ENCODE data around the gene SLC35D2.
"Not testable (repeated sequence)": the region's sequence is repeated elsewhere in the genome, so short reads cannot be mapped to it uniquely, and the experiment has no call there.

Gene SLC35D2

DNA sequence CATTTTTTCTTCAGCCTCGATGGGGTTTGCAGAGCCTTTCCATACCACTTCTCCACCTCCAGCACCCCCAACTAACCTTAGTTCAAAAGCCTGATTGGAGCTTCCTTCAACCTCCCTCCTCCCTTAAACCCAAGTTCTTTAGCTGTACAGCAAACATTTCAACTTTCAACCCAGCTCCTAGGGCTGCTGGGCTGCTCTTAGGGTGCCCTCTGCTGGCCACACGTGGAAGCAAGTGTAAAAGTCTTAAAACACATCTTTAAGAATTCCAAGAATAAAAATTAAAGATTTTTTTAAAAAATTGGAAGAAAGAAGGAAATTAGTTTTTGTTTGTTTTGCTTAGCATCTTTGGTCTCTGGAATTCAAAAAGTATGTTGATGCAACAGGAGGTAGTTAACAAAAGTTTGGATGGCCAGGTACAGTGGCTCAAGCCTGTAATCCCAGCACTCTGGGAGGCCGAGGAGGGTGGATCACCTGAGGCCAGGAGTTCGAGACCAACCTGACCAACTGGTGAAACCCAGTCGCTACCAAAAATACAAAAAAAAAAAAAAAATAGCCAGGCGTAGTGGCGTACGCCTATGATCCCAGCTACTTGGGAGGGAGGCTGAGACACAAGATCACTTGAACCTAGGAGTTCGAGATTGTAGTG is 66.1 kb downstream of the SLC35D2 start:
- TF ChIP-seq EZH2 (IDR thresholded peaks at IDR 0.05; ENCODE audit: borderline replicate concordance, low read depth, low read length, severe bottlenecking), result no peak
- TF ChIP-seq, protein P1, sequence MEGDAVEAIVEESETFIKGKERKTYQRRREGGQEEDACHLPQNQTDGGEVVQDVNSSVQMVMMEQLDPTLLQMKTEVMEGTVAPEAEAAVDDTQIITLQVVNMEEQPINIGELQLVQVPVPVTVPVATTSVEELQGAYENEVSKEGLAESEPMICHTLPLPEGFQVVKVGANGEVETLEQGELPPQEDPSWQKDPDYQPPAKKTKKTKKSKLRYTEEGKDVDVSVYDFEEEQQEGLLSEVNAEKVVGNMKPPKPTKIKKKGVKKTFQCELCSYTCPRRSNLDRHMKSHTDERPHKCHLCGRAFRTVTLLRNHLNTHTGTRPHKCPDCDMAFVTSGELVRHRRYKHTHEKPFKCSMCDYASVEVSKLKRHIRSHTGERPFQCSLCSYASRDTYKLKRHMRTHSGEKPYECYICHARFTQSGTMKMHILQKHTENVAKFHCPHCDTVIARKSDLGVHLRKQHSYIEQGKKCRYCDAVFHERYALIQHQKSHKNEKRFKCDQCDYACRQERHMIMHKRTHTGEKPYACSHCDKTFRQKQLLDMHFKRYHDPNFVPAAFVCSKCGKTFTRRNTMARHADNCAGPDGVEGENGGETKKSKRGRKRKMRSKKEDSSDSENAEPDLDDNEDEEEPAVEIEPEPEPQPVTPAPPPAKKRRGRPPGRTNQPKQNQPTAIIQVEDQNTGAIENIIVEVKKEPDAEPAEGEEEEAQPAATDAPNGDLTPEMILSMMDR (IDR thresholded peaks at IDR 0.05; ENCODE audit: borderline replicate concordance, extremely low read depth, low read length, poor library complexity, severe bottlenecking), result peak; percentile 77
- no peak overlapping the region for H3K4me3 ChIP-seq (ENCODE audit: low read depth in 1 of 2, low read length in 2 of 2)
- H3K9me3 ChIP-seq (ENCODE audit: insufficient read depth, low read length, severe bottlenecking), result peaks cover 12% of the 10 kb centered on the region
- no peak overlapping the region for H3K4me2 ChIP-seq (ENCODE audit: insufficient read depth, low read length)
- H3K27me3 ChIP-seq (ENCODE audit: insufficient read depth, low read length, poor library complexity), result no peaks in the 10 kb centered on the region
- ATAC-seq (ENCODE audit: insufficient read depth, low read depth) (peak; percentile 75), DNase-seq (peak; percentile 55)
- no peaks in the 10 kb centered on the region for H3K36me3 ChIP-seq (ENCODE audit: insufficient read depth, low read length)
- H2AFZ ChIP-seq (ENCODE audit: low read depth, low read length), result no peak overlapping the region
- no peaks in the 10 kb centered on the region for H3K4me1 ChIP-seq (ENCODE audit: insufficient read depth, low read length)
- no peak overlapping the region for H3K27ac ChIP-seq (ENCODE audit: low read length)
- H4K20me1 ChIP-seq (ENCODE audit: insufficient read depth, low read length), result no peaks in the 10 kb centered on the region
- no peaks in the 10 kb centered on the region for H3K79me2 ChIP-seq (ENCODE audit: insufficient read depth, low read length)
- no peak overlapping the region for H3K9ac ChIP-seq (ENCODE audit: low read depth, low read length)

DNA sequence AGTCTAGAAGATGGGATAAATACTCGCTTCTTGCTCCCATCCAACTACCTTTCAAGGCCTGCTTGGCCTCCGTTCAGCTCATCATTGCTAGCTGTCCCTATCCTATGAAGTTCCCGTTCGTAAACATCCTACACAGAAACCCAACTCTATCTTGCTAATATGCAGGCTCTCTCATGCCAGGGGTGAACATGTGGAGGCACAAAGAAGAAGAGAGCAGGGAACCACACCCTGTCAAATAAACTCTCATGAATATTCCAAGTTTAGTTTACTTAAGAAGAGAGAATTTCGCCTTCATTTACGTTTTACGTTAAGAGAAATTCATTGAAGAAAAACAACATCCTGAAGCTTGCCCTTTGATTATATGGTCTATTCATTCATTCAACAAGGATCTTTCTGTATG is 73.7 kb downstream of the SLC35D2 start:
- DNase-seq (no peak), ATAC-seq (ENCODE audit: insufficient read depth, low read depth) (no peak)
- Histone ChIP-seq H3K79me2 (ENCODE audit: insufficient read depth, low read length) (no peaks in the 10 kb centered on the region), H2AFZ (ENCODE audit: low read depth, low read length) (no peak overlapping the region), H3K27ac (ENCODE audit: low read length) (no peak overlapping the region), H3K4me3 (ENCODE audit: low read depth in 1 of 2, low read length in 2 of 2) (no peak overlapping the region), H3K9ac (ENCODE audit: low read depth, low read length) (no peak overlapping the region), H3K9me3 (ENCODE audit: insufficient read depth, low read length, severe bottlenecking) (peaks cover 12% of the 10 kb centered on the region), H3K4me1 (ENCODE audit: insufficient read depth, low read length) (no peaks in the 10 kb centered on the region), H3K4me2 (ENCODE audit: insufficient read depth, low read length) (no peak overlapping the region), H3K27me3 (ENCODE audit: insufficient read depth, low read length, poor library complexity) (no peaks in the 10 kb centered on the region), H4K20me1 (ENCODE audit: insufficient read depth, low read length) (no peaks in the 10 kb centered on the region), H3K36me3 (ENCODE audit: insufficient read depth, low read length) (no peaks in the 10 kb centered on the region)
- no peak for TF ChIP-seq EZH2 (IDR thresholded peaks at IDR 0.05; ENCODE audit: borderline replicate concordance, low read depth, low read length, severe bottlenecking)
- TF ChIP-seq, protein P1 (IDR thresholded peaks at IDR 0.05; ENCODE audit: borderline replicate concordance, extremely low read depth, low read length, poor library complexity, severe bottlenecking), result no peak

DNA sequence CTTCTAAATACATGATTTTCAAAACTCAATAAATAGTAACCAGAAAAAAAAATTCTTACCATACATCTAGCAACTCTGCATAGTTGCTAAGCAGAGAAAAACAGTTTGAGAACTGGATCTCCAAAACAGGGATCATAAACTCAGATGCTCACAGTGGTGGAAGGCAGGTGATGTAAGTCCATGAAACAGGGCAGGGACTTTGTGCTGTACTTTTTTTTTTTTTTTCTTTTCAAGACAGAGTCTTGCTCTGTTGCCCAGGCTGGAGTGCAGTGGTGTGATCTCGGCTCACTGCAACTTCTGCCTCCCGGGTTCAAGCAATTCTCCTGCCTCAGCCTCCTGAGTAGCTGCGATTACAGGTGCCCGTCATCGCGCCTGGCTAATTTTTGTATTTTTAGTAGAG is 76.6 kb downstream of the SLC35D2 start:
- H3K79me2 ChIP-seq (ENCODE audit: insufficient read depth, low read length); DNase-seq; H2AFZ ChIP-seq (ENCODE audit: low read depth, low read length); H3K4me1 ChIP-seq (ENCODE audit: insufficient read depth, low read length); H4K20me1 ChIP-seq (ENCODE audit: insufficient read depth, low read length); H3K9ac ChIP-seq (ENCODE audit: low read depth, low read length); H3K36me3 ChIP-seq (ENCODE audit: insufficient read depth, low read length); H3K9me3 ChIP-seq (ENCODE audit: insufficient read depth, low read length, severe bottlenecking); H3K4me2 ChIP-seq (ENCODE audit: insufficient read depth, low read length); H3K27ac ChIP-seq (ENCODE audit: low read length); H3K4me3 ChIP-seq (ENCODE audit: low read depth in 1 of 2, low read length in 2 of 2); H3K27me3 ChIP-seq (ENCODE audit: insufficient read depth, low read length, poor library complexity); ATAC-seq (ENCODE audit: insufficient read depth, low read depth): not testable (repeated sequence)

DNA sequence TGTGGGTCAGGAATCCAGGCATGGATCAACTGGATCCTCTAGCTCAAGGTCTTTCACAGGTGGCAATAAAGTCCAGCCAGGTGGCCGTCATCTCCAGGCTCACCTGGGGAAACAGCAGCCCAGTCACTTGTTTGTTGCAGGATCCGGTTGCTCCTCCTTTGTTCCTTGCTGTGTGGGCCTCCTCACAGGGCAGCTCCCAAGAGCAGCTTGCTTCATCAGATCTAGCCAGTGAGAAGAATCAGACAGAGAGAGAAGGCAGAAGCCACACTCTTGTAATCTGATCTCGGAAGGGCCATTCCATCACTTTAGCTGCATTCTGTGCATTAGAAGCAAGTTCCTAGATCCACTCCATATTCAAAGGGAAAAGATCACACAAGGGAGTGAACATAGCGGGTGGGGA is 78.3 kb downstream of the SLC35D2 start:
- no peaks in the 10 kb centered on the region for H3K4me1 ChIP-seq (ENCODE audit: insufficient read depth, low read length)
- no peak overlapping the region for H3K27ac ChIP-seq (ENCODE audit: low read length)
- DNase-seq (no peak), ATAC-seq (ENCODE audit: insufficient read depth, low read depth) (no peak)
- H3K36me3 ChIP-seq (ENCODE audit: insufficient read depth, low read length), result no peaks in the 10 kb centered on the region
- H3K9ac ChIP-seq (ENCODE audit: low read depth, low read length), result no peak overlapping the region
- H3K9me3 ChIP-seq (ENCODE audit: insufficient read depth, low read length, severe bottlenecking), result no peaks in the 10 kb centered on the region
- H3K4me2 ChIP-seq (ENCODE audit: insufficient read depth, low read length), result no peak overlapping the region
- TF ChIP-seq EZH2 (IDR thresholded peaks at IDR 0.05; ENCODE audit: borderline replicate concordance, low read depth, low read length, severe bottlenecking), result no peak
- TF ChIP-seq, protein P1 (IDR thresholded peaks at IDR 0.05; ENCODE audit: borderline replicate concordance, extremely low read depth, low read length, poor library complexity, severe bottlenecking), result no peak
- no peak overlapping the region for H2AFZ ChIP-seq (ENCODE audit: low read depth, low read length)
- H3K4me3 ChIP-seq (ENCODE audit: low read depth in 1 of 2, low read length in 2 of 2), result no peak overlapping the region
- no peaks in the 10 kb centered on the region for H4K20me1 ChIP-seq (ENCODE audit: insufficient read depth, low read length)
- peaks cover 5% of the 10 kb centered on the region for H3K27me3 ChIP-seq (ENCODE audit: insufficient read depth, low read length, poor library complexity)
- no peaks in the 10 kb centered on the region for H3K79me2 ChIP-seq (ENCODE audit: insufficient read depth, low read length)

All from DND-41 (cell line).